Thoracic aorta (tissue), 2 donors: ENCODE results near the gene RRAD. TPM values are rescaled to one million over a fixed set of nuclear protein-coding genes. Genes with fewer than 3 reads are reported as not detected.

Experiments
- ATAC-seq: fragments of 150-250 bp; one replicate; pipeline ENCODE4 v1.8.0; 2017; ENCODE audit warnings: low read depth; ENCODE audit not compliant: insufficient number of reproducible peaks, low FRiP score
- DNase-seq: peaks from one replicate; pipeline ENCODE4 v3.0.0-alpha.2; 2020; ENCODE audit warnings: low spot score
- H3K27ac ChIP-seq, 2 donors: fragments of 200-600 bp; sonication (generic); 1 replicate in 1 of 2; 2 replicates in 1 of 2; pipeline ENCODE4 v1.5.1; 2016; ENCODE audit warnings: mild to moderate bottlenecking in 2 of 2, moderate library complexity in 2 of 2
- H3K27me3 ChIP-seq: fragments of 200-600 bp; sonication (generic); replicated peaks from 2 replicates; pipeline ENCODE4 v1.6.0; 2016; ENCODE audit warnings: mild to moderate bottlenecking; ENCODE audit not compliant: insufficient read depth
- H3K36me3 ChIP-seq: fragments of 200-600 bp; sonication (generic); one replicate; pipeline ENCODE4 v1.5.1; 2016
- H3K4me1 ChIP-seq, 2 donors: fragments of 200-600 bp; sonication (generic); 1 replicate in 1 of 2; 2 replicates in 1 of 2; pipeline versions ENCODE4 v1.5.1 to v1.6.0; 2016; ENCODE audit warnings: low read depth in 2 of 2, mild to moderate bottlenecking in 1 of 2; ENCODE audit not compliant: control insufficient read depth in 1 of 2
- H3K4me3 ChIP-seq: fragments of 200-600 bp; sonication (generic); 2 replicates; pipeline ENCODE4 v1.5.1; 2016; ENCODE audit warnings: mild to moderate bottlenecking
- H3K9me3 ChIP-seq: fragments of 200-600 bp; sonication (generic); 2 replicates; pipeline ENCODE4 v1.5.1; 2016
- total RNA-seq, 2 donors: library from RNA; depleted of rRNA; stranded (reverse); fragments of >200 nt; gene quantifications; one replicate each; pipeline versions ENCODE4 v1.1.0 to v1.2.3, GENCODE V29; 2016
- TF ChIP-seq, protein P1 (sequence below): fragments of 200-600 bp; sonication (generic); IDR thresholded peaks from one replicate; pipeline ENCODE4 v1.5.1; 2019; ENCODE audit warnings: antibody characterized with exemption

Gene RRAD
- total RNA-seq, 2 donors from 2014 or later, result 43.2 to 88.3 TPM

GRCh38 chr16:66881014-66881417 is 44.3 kb downstream of the RRAD start:
- Histone ChIP-seq H3K9me3 (no peaks in the 10 kb centered on the region), H3K27ac (peak overlapping the region; percentile 56 to 61), H3K4me1 (peaks cover 0 to 15% of the 10 kb centered on the region in 2 donors), H3K4me3 (peak overlapping the region; percentile 80), H3K27me3 (no peaks in the 10 kb centered on the region), H3K36me3 (peaks cover 5% of the 10 kb centered on the region)
- TF ChIP-seq, protein P1, sequence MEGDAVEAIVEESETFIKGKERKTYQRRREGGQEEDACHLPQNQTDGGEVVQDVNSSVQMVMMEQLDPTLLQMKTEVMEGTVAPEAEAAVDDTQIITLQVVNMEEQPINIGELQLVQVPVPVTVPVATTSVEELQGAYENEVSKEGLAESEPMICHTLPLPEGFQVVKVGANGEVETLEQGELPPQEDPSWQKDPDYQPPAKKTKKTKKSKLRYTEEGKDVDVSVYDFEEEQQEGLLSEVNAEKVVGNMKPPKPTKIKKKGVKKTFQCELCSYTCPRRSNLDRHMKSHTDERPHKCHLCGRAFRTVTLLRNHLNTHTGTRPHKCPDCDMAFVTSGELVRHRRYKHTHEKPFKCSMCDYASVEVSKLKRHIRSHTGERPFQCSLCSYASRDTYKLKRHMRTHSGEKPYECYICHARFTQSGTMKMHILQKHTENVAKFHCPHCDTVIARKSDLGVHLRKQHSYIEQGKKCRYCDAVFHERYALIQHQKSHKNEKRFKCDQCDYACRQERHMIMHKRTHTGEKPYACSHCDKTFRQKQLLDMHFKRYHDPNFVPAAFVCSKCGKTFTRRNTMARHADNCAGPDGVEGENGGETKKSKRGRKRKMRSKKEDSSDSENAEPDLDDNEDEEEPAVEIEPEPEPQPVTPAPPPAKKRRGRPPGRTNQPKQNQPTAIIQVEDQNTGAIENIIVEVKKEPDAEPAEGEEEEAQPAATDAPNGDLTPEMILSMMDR, result no peak
- ATAC-seq, result no peak
- no peak for DNase-seq

DNA sequence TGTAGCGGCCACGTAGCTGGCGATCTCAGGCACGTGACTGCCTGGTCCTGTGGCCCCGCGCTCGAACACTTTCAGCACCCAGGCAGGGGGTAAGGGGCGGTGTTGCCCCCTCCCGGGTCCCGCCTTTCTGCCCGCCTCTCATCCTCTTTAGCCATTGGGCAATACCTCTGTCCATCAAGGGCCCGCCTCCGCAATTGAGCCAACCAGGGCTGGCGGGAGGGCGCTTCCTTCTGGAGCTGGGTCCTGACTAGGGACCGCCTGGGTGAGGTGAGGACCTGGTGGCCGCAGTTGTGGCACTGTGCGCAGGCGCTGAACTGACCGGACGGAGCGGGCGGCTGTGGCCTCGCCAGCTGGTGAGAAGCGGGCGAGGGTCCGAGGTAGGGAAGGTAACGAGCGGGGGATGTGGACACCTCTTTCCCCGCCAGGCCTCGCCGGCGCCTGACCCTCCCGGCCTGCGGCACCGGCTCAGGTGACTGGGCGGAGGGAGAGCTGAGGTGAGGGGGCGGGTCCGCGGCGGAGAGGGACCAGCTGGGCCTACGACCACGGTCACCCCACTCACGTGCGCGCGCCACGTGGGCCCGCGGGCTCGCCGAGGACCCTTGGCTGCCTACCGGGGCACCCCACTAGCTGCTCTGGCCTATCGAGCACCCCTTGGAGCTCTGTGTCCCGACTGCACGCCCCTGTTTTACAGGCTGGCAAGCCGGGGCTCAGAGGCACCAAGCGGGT is 44.9 kb downstream of the RRAD start, which contains the start of gene PDP2:
Gene PDP2 (plus strand): TSS at position 228 of the 726 bp plus-strand sequence. CDS start 3,770 bp downstream, outside the sequence.
- no peaks in the 10 kb centered on the region for H3K27me3 ChIP-seq
- H3K36me3 ChIP-seq, result peaks cover 2% of the 10 kb centered on the region
- H3K4me3 ChIP-seq, result peak within 1 kb of the TSS; percentile 80
- no peaks in the 10 kb centered on the region for H3K9me3 ChIP-seq
- H3K4me1 ChIP-seq, result peaks cover 0 to 15% of the 10 kb centered on the region in 2 donors
- TF ChIP-seq, protein P1, result no peak
- peak within 1 kb of the TSS; percentile 56 to 61 for H3K27ac ChIP-seq
- peak; percentile 93 for ATAC-seq
- DNase-seq, result peak; percentile 91

DNA sequence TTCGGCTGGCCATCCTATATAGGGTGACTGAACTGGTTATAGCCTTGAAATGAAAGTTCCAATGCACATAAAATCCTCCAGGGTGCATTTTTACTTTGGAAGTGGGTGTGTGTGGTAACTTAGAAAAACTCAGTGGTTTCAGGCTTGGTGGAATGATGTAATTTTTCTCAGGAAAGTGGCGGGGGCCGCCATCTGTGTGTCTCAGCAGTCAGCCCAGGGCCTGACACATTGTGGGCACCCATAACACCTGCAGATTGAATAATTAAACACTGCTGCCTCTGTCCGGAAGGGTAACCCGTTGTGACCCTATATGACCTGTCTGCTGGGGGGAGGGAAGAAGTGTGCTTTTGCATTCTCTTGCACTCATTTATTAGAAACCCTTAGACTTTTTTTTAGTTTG is 47.3 kb downstream of the RRAD start:
- H3K4me1 ChIP-seq, result peaks cover 0 to 22% of the 10 kb centered on the region in 2 donors
- H3K36me3 ChIP-seq, result no peaks in the 10 kb centered on the region
- DNase-seq (no peak), ATAC-seq (no peak)
- no peaks in the 10 kb centered on the region for H3K27me3 ChIP-seq
- TF ChIP-seq, protein P1, result no peak
- no peaks in the 10 kb centered on the region for H3K9me3 ChIP-seq
- H3K27ac ChIP-seq, result no peak overlapping the region
- H3K4me3 ChIP-seq, result no peak overlapping the region

GRCh38 chr16:66874079-66874775 is 51.1 kb downstream of the RRAD start:
- Histone ChIP-seq H3K4me1 (peaks cover 5 to 14% of the 10 kb centered on the region in 2 donors), H3K9me3 (no peaks in the 10 kb centered on the region), H3K36me3 (no peaks in the 10 kb centered on the region), H3K4me3 (no peak overlapping the region), H3K27ac (peak overlapping the region; percentile 51 to 63), H3K27me3 (no peaks in the 10 kb centered on the region)
- DNase-seq (no peak), ATAC-seq (no peak)
- TF ChIP-seq, protein P1, result no peak

DNA sequence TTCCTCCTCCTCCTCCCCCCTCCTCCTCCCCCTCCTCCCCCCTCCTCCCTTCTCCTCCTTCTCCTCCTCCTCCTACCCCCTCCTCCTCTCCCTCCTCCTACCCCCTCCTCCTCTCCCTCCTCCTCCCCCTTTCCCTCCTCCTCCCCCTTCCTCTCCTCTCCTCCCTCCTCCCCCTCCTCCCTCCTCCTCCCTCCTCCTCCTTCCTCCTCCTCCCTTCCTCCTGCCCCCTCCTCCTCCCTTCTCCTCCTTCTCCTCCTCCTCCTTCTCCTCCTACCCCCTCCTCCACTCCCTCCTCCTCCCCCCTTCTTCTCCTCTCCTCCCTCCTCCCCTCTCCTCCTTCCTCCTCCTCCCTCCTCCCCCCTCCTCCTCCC is 51.7 kb downstream of the RRAD start:
- no peak for DNase-seq
- Histone ChIP-seq H3K27ac (peak overlapping the region; percentile 61 to 63), H3K36me3 (no peaks in the 10 kb centered on the region), H3K9me3 (no peaks in the 10 kb centered on the region), H3K4me3 (no peak overlapping the region), H3K27me3 (no peaks in the 10 kb centered on the region), H3K4me1 (peaks cover 5 to 14% of the 10 kb centered on the region in 2 donors)
- ATAC-seq, result no peak
- TF ChIP-seq, protein P1, result no peak
